Measurements from ENCODE around the gene CORO2B.

- TF ChIP-seq PCBP2 (optimal IDR thresholded peaks at IDR 0.05; ENCODE audit: low read depth, low read length, poor library complexity, severe bottlenecking) (no peak), EZH2 (conservative IDR thresholded peaks at IDR 0.05; ENCODE audit: low read depth, low read length) (no peak), MYC (CRISPR knock-in tag; IDR thresholded peaks at IDR 0.05; ENCODE audit: borderline replicate concordance) (no peak), ZHX1 (CRISPR knock-in tag; IDR thresholded peaks at IDR 0.05; ENCODE audit: low read depth) (no peak), RFX1 (IDR thresholded peaks at IDR 0.05) (no peak), POLR2A (IDR thresholded peaks at IDR 0.05; ENCODE audit: insufficient read depth in 1 of 2, low read depth in 2 of 2, low read length in 2 of 2) (no peak), MAX (IDR thresholded peaks at IDR 0.05) (no peak), MED1 (CRISPR knock-in tag; IDR thresholded peaks at IDR 0.05) (no peak), ADNP (CRISPR knock-in tag; IDR thresholded peaks at IDR 0.05) (no peak), USF2 (IDR thresholded peaks at IDR 0.05; ENCODE audit: low read depth, low read length) (no peak), USF2 (CRISPR knock-in tag; IDR thresholded peaks at IDR 0.05; ENCODE audit: borderline replicate concordance) (no peak), ZNF543 (CRISPR knock-in tag; IDR thresholded peaks at IDR 0.05) (no peak), CTCF (CRISPR knock-in tag; IDR thresholded peaks at IDR 0.05) (no peak), TAF1 (CRISPR knock-in tag; IDR thresholded peaks at IDR 0.05) (no peak)
These were observed 22.4 kb upstream of the CORO2B start for GRCh38 chr15:68556139-68556990.

Data from HepG2 (cell line).